AG08395 (cell line): Measurements from ENCODE around the gene CA14.
"Not testable (repeated sequence)": the region's sequence is repeated elsewhere in the genome, so short reads cannot be mapped to it uniquely, and the experiment has no call there.

ENCODE experiments used
- DNase-seq: peaks from one replicate; pipeline ENCODE4 v3.0.0; 2012; ENCODE audit warnings: mixed read lengths, low spot score

The CA14 gene

GRCh38 chr1:150257624-150258585 is at the start of gene CA14:
Gene CA14 (plus strand): TSS chr1:150257774. CDS start chr1:150258129, 355 bp downstream.
- DNase-seq, result no peak

- DNase-seq, result not testable (repeated sequence)
Measured at GRCh38 chr1:150208460-150208859, 49.1 kb upstream of the CA14 start.

GRCh38 chr1:150210091-150210490 is 47.5 kb upstream of the CA14 start:
- DNase-seq, result no peak

- DNase-seq, result no peak
Measured at GRCh38 chr1:150210706-150211105, 46.9 kb upstream of the CA14 start.

DNA sequence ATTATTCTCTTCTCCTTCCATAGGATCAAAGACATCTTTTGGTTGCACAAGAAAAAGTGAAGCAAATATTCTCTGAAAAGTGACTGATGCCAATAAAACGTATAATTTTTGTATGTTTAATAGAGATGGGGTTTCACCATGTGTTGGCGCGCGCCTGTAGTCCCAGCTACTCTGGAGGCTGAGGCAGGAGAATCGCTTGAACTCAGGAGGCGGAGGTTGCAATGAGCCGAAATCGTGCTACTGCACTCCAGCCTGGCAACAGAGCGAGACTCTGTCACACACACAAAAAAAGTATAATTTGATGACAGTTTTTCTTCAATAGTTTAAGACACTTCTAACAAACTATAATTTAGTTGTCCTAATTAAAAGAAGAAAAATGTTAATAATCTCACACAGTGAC is 45.5 kb upstream of the CA14 start:
- DNase-seq, result no peak

DNA sequence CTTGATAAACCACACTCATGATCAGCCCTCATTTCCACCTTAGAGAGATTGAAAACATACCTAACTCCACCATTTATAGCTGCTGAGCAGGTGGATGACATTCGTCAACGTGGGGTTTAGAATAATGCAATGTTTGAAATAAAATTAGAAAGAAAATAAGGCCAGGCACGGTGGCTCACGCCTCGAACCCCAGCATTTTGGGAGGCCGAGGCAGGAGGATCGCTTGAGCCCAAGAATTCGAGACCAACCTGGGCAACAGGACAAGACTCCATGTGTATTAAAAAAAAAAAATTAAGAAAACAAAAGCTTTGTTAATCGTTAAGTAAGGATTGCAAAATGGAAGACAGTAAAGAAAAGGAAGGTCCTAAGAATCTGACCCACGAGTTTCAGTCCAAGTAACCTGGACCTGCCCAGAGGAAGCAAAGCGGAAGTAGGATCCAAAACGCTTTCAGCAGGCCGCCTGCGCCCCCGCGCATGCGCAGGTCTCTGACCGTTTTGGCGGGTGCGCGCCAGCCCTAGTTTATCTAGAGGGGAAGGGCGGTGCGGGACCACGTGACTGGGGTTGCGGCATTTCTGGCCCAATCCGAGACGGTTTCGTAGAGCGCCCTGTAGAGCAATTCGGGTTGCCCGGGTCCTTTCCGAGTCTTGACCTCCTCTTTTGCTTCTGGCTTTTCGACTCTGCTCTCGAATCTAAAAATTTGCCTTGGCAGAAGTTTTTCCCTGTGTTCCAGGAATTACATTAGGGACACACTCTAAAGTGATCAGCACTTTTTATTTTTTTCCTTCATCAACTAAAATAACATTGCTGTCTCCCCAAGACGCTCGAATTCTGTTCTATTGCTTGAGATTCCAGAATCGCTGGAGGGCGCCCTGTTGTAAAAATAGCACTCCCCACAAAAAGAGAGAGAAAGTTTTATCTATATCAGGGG is 44.1 kb upstream of the CA14 start:
- peak; percentile 98 for DNase-seq

DNA sequence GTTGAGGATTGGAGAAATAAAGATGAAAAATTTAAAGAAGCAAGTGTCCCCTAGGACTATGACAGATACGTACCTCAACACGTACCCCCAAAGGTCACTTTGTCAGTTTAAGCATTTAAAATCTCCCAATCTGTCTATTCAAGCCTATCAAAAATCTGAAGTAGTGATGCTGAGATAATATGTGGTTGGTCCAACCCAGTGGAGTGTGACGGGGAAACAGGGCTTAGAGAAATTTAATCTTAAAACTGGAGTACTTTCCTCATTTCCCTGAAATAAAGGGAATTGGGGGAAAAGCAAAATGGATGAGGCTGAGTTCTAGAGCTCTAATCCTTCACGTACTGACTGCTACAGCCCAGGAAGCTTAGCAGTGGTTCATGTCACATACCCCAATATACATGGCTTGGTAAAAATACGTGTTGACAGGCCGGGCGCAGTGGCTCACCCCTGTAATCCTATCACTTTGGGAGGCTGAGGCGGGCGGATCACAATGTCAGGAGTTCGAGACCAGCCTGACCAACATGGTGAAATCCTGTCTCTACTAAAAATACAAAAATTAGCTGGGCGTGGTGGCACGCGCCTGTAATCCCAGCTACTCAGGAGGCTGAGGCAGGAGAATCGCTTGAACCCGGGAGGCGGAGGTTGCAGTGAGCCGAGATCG is 43.3 kb upstream of the CA14 start:
- DNase-seq, result not testable (repeated sequence)

- not testable (repeated sequence) for DNase-seq
Measured at GRCh38 chr1:150215855-150216254, 41.7 kb upstream of the CA14 start.

- DNase-seq, result peak; percentile 47
Measured at GRCh38 chr1:150221552-150221951, 36.0 kb upstream of the CA14 start.

GRCh38 chr1:150224983-150225382 is 32.6 kb upstream of the CA14 start:
- no peak for DNase-seq

- DNase-seq, result no peak
Measured at GRCh38 chr1:150225546-150225945, 32.0 kb upstream of the CA14 start.

GRCh38 chr1:150226486-150226885 is 31.1 kb upstream of the CA14 start:
- DNase-seq, result no peak

DNA sequence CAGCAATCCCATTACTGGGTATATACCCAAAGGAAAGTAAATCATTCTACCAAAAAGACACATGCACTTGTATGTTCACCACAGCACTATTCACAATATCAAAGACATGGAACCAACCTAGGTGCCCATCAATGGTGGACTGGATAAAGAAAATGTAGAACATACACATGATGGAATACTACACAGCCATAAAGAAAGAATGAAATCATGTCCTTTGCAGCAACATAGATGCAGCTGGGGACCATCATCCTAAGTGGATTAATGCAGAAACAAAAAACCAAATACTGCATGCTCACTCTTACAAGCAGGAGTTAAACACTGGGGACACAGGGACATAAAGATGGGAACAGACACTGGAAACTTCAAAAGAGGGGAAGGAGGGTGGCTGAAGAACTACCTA is 30.3 kb upstream of the CA14 start:
- no peak for DNase-seq

DNA sequence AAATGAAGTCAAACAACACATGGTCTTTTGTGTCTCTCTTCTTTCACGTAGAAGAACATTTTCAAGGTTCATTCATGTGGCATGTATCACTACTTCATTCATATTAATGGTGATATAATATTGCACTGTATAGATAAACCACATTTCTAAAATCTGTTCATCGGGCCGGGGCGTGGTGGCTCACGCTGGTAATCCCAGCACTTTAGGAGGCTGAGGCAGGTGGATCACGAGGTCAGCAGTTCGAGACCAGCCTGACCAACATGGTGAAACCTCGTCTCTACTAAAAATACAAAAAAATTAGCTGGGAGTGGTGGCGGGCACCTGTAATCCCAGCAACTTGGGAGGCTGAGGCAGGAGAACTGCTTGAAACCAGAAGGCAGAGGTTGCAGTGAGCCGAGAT is 29.3 kb upstream of the CA14 start:
- not testable (repeated sequence) for DNase-seq

GRCh38 chr1:150232921-150233320 is 24.7 kb upstream of the CA14 start:
- DNase-seq, result not testable (repeated sequence)

DNA sequence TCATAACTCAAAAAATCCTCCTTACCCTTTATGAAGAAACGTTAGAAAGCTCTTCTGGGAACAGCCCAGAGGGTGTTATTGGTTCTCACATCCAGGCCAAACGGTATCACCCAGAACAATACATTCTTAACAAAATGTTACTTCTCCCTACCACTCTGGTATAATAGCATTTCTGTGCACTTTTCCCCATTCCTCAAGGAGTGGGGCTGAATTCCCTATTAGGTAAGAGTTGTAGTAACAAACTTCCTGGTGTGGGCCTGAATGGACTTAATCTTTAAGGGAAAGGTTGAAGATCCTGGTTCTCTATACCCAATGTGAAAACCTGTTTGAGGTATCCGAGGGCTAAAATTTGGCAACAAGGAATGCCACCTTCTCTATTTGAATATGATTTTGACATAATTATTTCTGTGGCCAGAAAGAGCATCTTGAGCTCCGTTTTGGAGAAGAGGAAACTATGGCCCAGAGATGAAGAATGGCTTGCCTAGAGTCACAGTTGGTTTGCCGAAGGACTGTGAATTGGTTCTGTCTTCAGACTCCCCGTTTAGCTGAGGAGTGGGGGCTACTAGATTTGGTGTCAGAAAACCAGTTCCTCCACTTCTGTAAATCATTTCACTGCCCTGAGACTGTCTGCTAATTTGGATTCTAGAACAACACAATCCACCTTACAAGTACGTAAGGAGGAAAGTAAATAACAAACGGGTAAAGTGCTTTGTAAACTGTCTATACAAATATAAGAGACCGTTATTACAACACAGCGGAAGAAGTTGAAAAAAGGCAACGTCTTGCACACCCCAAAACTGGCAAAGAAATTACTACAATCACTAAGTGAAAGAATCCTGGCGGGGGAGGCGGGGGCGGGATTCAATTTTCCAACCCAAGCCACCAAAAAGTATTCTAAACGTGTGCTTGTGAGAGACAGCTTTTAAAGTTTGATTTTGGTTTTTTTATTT is 23.9 kb upstream of the CA14 start:
- DNase-seq, result no peak

DNA sequence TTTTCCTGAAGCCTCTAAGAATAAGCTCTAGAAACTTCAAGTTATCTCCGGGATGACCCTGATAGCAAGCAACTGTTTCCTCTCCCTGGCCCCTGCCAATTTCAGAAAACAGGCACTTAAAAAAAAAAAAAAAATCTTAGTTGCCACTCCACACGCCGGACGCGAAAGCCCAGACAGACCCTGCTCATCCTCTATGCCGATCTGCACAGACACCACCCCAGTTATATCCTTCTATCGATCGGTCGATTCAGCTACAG is 23.3 kb upstream of the CA14 start:
- DNase-seq, result no peak

DNA sequence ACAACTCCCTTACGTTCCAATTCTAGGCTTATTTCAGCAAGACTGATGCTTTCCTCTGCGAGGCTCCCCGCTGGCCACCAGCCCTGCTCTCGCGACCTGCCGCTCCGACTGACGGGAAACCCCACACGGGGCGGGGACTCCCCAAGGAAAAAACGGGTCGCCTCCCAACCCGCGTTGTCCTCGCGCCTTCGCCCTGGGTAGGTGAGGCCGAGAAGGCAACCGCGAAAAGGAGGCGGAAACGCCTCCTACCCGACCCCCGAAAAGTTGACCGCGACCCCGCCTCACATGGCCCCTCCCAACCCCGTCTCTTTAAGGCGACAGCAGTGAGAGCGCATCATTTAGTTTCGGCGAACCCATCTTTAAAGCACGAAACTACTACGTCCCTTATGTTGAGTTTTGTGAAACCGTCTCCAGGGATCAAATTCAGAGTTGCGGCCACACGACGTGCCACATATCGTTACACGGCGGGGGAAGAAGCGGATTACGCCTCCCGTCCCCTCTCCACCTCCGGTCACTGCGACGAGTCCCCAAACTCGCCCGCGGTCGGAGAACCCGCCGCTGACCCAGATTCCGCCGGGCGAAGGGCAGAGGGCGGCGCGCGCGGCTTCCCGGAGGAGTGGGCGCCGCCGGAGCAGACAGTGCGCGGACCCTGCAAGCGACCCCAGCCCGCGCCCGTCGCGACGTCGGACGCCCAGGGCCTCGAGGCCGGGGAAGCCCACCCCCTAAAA is 22.8 kb upstream of the CA14 start:
- peak; percentile 82 for DNase-seq

- DNase-seq, result peak; percentile 32
Measured at GRCh38 chr1:150235294-150235851, 22.2 kb upstream of the CA14 start.
